GM10847 (cell line): ENCODE measurements around the gene PTGR2.

Experiments
- POLR2A ChIP-seq: IDR thresholded peaks from 2 replicates; pipeline ENCODE4 v1.6.1; 2011; ENCODE audit not compliant: insufficient read length; ENCODE audit errors: extremely low read depth

The PTGR2 gene

DNA sequence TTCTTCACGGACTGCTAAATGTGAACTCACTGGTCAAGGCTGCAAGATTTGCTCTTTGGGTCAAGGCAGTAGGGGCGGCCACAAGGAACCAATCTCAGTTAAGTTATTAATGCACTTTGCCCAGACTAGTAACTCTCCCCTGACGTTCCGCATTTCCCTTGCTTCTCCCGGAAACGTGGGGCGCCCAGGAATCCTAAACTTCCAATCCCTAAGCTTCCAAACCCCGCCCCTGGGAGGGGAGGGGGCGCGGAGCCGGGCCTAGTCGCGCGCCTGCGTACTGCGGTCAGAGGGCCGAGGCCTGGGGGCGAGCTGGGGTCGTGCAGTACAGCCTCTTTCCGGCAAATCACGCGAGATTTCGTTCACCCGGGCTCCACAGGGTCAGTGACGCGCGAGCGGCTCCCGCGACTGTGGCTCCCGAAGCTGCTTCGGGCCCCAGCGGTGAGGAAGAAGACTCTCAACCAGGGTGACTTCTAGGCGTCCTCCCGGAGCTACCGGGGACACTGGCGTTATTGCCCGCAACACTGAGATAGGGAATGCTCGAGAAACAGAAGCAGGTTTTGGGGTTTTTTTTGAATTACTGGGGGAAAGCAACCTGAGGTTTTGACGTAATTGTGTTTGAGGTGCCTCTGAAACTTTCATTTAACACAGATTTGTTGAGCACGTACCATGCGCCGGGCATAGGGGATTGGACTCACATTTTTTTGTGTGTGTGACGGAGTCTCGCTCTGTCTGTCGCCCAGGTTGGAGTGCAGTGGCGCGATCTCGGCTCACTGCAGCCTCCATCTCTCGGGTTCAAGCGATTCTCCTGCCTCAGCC, at the start of gene PTGR2:
Gene PTGR2, plus strand, starts transcription at position 265 of the 816 bp plus-strand sequence. CDS start 7,032 bp downstream, outside the sequence.
- peak; percentile 60 for TF ChIP-seq POLR2A

- TF ChIP-seq POLR2A = no peak
Observed at GRCh38 chr14:73802431-73803188, 49.0 kb upstream of the PTGR2 start.

DNA sequence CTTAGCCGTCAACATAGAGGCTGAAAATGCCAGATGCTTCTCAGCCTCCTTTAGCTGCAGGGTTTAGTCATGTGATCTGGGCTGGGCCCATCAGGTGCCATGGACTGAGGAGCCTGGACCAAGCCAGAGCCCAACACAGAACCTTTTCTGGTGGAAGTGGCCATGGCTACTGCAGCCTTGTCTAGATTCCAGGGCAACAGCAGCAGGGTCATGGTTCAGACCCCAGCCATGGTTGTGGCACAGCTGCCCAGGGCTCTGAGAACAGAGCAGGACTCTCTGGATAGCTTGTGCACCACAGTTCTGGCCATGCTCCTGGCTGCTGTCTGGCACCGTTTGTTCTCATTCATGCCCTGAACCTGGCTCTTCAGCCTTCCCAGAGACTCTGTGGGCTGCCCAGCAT, 47.0 kb upstream of the PTGR2 start:
- TF ChIP-seq POLR2A = no peak

DNA sequence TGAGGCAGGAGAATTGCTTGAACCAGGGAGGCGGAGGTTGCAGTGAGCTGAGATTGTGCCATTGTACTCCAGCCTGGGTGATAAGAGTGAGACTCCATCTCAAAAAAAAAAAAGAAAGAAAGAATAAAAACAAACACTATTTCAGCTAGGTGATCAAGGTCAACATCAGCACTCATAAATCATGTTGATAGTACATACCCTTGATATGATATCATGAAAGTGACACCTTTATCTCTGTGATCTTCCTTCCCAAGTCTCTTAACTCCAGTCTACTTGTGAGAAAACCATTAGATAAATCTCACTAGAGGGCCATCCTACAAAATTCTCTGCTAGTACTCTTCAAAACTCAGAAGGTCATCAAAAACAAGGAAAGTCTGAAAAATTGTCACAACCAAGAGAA, 44.2 kb upstream of the PTGR2 start:
- no peak for TF ChIP-seq POLR2A

DNA sequence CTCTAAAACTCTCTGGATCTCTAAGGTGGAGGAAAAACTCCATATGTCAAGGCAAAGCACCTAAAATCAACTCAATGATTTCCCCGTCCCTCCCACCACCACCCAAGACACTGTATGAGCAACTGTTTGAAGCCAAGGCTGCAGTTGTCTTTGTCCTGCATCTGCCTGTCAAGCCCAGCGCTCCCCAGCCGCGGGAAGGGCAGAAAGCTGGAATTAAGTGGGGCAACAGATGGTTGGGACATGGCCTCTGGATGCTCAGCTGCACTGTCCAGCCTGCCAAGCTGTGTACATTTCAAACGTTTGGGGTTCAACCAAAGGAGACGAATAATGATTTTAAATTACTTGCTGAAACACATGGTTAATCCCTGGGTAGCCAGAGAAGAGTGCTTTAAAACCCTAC, 42.2 kb upstream of the PTGR2 start:
- no peak for TF ChIP-seq POLR2A

DNA sequence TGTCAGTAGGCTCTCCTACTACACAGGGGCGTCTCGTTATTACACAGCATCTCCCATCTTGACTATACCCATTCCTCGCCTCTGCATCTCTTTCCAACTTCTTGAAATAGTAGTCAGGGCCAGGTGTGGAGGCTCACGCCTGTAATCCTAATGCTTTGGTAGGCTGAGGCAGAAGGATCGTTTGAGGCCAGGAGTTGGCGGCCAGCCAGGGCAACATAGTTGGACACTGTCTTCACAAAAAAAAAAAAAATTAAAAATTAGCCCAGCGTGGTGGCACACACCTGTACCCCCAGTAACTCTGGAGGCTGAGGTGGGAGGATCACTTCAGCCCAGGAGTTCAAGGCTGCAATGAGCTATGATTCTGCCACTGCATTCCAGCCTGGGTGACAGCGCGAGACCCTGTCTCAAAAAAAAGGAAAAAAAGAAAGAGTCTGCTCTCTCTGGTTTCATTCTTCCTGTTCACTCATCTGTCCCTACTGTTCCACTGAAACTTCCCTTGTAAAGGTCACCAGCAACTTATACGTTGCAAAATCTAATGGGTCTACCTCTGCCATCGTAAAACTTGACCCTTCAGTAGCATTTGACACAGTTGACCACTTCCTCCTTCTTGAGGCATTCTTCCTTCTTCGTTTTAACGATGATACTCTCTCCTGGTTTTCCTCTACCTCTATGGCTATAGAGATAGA, 41.0 kb upstream of the PTGR2 start:
- no peak for TF ChIP-seq POLR2A

DNA sequence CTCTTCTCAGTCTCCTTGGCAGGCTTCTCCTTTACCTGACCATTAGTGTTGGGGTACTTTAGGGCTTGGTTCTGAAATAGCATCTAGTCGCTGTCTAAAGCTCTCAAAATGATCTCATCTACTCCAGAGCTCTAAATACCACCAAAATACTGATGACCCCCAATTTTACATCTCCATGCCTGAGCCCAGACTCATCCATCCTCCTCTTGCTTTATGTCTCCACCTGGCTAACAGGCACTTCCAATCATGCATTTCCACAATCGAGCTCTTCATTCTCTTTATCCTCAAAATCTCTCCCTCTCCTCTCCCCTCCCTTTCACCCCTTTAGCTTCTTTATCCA, 40.5 kb upstream of the PTGR2 start:
- no peak for TF ChIP-seq POLR2A

- TF ChIP-seq POLR2A = no peak
Observed at GRCh38 chr14:73814153-73814552, 37.5 kb upstream of the PTGR2 start.

DNA sequence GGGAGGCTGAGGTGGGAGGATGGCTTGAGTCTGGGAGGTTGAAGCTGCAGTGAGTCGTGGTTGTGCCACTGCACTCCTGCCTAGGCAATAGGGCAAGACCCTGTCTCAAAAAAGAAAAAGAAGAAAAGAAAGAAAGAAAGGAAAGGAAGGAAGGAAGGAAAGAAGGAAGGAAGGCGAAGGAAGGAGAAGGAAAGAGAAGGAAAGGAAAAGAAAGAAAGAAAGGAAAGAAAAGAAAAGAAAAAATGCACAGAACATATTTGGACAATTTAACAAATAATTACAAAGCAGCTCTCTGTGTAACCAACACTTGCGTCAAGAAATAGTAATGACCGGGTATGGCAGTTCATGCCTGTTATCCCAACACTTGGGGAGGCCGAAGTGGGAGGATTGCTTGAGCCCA, 35.8 kb upstream of the PTGR2 start:
- TF ChIP-seq POLR2A = no peak

DNA sequence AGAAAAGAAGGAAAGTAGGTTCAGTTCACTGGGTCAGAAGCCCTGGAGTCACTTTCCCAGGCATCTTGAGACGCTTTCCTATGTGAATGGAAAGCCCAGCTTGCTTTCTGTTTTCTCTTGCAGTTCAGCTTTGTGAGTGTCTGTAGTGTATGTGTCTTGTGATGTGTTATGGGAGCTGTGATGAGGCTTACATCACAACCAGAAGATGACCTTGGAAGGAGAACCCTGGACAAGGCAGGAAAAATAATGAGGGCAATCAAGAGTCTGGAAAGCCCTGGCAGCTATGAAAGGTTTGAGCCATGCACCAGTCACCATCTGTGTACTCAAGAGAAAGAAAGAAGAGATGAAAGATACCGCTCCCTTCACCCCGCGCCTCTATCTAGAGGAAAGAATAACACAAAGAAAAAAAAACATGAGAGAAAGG, 35.2 kb upstream of the PTGR2 start:
- TF ChIP-seq POLR2A = no peak

DNA sequence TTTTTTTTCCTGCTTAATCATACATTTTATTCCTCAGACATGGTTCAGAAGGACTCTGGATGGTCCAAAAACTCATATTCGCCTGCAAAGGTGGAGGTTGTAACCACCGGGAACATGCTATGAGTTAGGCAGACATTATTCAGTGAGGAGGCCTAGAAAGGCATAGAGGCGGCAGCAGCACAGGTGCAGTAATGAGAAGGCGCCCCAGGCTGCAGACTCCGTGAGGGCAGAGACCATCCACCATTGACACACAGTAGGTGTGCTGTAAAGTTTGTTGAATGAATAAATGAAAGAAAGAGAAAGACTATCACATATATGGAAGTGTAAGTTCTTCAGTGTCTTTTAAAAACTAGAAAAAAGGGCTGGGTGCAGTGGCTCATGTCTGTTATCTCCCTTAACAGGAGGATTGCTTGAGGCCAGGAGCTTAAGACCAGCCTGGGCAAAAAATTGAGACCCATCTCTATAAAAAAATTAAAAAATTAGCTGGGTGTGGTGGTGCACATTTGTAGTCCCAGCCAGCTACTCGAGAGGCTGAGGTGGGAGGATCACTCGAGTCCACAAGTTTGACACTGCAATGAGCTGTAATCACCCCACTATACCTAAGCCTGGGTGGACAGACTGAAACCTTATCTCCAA, 34.5 kb upstream of the PTGR2 start:
- no peak for TF ChIP-seq POLR2A

- no peak for TF ChIP-seq POLR2A
Observed at GRCh38 chr14:73818821-73819220, 32.8 kb upstream of the PTGR2 start.

DNA sequence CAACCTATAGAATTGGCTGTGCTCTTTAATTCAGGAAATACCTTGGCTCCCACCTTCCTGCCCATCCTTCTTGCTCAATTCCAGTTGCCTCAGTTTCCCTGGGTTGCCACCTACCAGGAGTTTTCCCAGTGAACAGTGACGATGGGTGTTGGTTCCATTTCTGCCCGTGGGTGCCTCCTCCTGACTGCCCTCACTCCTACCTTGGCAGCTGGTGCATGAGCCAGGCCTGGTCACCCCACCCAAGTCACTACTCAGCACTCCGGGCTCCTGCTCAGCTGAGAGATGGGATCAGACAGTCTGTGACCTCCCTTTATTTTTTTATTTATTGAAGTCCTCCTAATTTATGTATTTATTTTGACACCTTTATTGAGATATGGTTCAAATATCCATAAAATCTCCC, 31.0 kb upstream of the PTGR2 start:
- TF ChIP-seq POLR2A = no peak

GRCh38 chr14:73823339-73823885, 28.2 kb upstream of the PTGR2 start:
- TF ChIP-seq POLR2A = no peak

- TF ChIP-seq POLR2A = no peak
Observed at GRCh38 chr14:73824127-73824526, 27.5 kb upstream of the PTGR2 start.
